IPS-NIHi7 (cell line): ENCODE measurements around the gene PITX2.

Source experiments
- DNase-seq: peaks from one replicate; pipeline ENCODE4 v3.0.0; 2012; ENCODE audit warnings: mixed read lengths; ENCODE audit errors: extremely low spot score

PITX2 gene

DNA sequence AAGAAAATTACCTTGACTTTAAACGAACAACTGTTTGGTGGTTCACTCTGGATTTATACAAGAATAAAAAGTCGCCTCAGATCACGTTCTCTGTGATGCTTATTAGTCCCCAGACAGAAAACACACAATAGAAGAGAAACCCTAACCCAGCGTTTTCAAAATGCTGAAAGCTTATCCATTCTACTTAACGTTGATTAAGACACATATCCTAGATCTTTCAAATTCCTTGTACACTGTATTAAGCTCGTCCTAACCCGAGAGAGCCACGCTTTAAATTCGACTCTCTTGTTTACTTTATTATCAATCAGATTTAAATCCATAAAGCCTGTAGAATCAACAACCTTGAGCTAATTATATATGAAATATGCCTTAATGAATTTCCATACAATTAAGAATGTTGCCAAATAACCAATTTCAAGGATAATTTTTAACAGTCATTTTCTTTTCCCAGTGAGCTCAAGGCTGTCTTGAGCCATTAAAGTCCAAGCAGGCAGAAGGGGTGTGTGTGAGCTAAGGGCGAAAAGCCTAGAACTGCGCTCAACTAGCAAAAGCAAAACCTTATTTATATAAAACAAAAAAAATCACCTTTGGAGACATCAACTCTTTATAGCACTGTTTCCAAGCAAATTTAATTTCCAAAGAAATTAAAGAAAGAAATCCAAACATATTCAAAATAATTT is 981 bp upstream of the PITX2 start:
- DNase-seq = no peak

DNA sequence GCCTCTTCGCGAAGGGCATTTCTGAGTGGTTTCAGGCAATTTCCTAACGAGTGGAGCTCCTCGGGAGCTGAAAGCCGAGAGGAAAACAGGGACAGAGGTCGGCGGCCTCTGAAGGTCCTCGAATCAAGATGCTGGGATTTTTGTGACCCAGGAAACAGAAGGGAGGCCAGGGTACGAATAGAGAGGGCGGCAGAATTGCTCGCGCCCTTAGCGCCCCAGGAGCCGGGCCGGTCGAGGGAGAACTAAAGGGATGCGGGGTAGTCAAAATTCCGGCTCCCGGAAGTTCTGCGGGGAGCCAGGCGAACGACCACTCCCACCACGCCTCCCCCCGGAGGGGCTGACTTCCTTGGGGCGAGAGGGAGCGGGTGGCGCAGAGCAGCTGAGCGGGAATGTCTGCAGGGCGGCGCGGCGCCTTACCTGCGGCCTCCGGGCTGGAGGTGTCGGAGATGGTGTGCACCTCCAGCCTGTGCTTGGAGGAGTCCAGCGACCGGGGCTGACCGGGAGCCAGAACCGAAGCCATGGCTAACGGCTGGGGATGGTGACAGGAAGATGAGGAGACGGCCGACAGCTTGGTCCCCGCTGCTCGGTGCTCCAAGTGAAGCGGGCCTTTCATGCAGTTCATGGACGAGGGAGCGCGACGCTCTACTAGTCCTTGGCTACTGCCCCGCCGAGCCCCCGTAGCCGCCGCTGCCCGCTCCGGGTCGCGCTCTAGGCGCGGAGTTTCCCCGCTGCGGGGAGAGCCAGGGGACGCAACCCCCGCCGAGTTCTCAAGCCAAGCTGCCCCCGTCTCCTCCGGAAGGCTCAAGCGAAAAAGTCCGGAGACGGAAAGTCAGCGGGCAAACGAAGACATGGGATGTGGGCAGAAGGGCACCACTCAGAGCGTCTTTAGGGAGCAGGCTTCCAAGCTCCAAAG is 782 bp downstream of the PITX2 start:
- no peak for DNase-seq

DNA sequence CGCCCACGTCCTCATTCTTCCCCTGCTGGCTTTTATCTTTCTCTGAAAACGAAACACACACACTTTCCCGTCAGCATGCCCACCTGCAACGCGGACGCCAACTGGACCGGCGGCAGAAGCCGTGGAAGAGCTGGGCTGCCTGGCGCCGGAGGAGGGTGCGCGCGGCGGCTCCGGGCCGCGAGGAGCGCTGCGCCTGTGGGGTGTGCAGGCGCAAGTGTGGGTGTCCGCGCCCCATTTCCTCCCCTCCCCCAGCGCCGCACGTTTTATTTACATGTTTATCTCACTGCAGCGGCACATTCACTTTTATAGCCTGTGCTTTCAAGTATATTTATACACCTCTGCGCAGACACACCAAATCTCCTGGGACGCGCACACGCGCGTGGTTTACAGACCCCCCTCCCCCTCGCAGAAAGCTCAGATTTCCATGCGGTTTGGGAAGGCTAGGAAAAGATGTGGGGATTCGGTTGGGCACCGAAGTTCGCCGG is 1.5 kb downstream of the PITX2 start:
- DNase-seq = no peak

DNA sequence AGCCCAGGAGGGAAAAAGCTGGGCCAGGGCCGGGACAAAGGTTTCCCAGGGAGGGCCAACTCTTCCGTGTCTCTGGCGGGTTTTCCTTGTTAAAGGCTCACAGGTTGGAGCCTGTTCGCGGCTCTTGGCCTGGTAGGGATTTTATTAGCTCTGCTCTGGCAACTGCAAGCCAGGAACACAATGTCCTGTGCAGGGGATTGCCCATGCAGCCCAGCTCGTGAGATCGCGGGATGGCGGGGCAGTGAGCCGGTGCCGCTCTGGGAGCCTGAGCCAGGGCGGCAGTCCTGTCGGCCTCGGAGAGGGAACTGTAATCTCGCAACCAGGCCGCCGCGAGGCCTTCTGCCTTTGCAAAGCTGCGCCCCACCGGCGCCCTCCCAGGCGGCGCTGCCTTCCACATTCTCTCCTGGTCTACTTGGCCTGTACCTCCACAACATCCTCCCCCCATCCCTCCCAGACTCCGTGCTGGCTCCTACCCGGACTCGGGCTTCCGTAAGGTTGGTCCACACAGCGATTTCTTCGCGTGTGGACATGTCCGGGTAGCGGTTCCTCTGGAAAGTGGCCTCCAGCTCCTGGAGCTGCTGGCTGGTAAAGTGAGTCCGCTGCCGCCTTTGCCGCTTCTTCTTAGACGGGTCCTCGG is 2.1 kb downstream of the PITX2 start:
- no peak for DNase-seq

DNA sequence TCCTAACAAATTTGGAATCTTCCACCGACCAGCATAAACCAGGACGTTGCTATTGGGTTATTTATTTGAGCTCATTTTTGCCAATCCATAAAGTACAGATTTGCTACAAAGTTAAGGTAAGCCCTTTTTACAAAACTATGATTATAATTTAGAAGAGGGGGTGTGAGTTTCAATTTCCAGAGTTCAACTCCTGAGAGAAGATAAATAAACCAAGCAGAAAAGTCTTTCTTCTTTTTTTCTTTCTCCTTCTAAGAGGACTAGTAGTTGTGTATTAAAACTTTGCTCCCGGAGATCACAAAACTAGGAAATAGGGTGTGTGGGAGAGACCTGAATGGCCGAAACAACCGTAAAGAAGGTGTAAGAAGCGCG is 2.6 kb downstream of the PITX2 start:
- DNase-seq = no peak

DNA sequence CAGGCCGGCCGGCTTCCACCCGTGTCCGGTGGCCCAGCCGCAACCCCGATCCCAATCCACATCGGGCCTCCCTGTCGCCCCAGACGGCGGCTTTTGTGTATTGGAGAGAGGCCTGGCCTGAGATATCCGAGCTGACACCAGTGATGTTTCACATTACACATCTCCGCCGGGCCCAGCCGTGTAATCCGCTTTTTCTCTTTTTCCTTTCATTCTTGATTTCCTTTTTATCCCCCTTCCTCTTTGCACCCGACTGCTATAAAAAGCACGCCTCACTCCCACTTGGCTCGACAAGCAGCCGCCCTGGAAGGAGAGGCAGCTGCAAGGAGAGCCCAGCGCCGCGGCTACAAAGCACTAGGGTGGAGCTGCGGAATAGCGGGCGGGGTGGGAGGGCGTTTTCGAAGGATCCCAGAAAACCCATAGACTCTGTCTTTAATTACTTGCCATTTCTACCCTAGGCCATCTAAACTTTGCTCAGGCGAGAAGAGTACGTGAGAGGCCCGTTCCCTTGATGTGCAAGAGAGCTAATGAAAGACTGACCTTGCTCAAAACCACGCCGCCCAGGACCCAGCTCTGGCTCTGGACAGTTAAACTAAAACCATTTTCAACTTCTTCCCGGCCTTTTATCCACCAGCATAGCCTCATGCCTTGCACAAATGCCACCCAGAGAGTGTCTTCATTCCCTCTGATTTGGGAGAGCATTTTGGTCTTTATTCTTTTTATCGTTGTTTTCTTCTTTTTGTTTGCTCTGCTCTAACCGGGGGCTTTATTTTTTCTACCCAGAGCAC is 3.2 kb downstream of the PITX2 start:
- no peak for DNase-seq

DNA sequence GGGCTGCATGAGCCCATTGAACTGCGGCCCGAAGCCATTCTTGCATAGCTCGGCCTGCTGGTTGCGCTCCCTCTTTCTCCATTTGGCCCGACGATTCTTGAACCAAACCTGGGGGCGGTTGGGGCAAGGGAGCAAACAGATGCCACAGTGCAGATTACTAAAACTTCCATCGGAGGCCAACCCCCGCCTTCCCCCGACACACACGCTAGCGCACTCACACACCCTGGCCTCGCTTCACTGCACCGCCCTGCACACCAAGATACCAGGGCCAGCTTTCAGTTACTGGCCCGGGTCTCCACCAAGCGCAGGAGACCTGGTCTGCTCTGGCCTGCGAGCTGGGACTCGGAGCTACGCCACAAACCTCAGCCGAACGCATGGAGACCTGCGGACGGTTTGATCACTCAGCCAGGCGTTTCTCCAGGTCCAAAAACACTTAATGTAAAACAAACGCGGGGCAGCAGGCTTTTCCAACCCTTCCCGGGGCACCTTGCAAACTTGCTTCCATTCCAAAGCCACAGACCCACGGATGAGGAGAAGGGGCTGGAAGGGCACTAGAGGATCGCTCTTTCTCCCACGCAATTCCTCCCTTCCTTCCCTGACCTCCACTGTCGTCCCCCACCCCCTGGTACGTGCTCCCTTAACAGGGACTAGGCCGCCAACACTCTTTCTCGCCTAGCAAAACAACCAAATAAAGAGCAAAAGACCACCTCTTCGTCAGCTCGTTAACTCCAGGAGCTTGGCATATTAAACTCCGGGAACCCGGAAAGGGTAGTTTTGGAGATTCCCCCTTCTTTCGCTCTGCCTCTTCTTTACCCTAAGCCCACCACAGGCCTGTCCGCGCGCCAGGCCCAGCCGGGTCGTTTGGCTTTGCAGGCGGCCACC is 4.1 kb downstream of the PITX2 start:
- no peak for DNase-seq

DNA sequence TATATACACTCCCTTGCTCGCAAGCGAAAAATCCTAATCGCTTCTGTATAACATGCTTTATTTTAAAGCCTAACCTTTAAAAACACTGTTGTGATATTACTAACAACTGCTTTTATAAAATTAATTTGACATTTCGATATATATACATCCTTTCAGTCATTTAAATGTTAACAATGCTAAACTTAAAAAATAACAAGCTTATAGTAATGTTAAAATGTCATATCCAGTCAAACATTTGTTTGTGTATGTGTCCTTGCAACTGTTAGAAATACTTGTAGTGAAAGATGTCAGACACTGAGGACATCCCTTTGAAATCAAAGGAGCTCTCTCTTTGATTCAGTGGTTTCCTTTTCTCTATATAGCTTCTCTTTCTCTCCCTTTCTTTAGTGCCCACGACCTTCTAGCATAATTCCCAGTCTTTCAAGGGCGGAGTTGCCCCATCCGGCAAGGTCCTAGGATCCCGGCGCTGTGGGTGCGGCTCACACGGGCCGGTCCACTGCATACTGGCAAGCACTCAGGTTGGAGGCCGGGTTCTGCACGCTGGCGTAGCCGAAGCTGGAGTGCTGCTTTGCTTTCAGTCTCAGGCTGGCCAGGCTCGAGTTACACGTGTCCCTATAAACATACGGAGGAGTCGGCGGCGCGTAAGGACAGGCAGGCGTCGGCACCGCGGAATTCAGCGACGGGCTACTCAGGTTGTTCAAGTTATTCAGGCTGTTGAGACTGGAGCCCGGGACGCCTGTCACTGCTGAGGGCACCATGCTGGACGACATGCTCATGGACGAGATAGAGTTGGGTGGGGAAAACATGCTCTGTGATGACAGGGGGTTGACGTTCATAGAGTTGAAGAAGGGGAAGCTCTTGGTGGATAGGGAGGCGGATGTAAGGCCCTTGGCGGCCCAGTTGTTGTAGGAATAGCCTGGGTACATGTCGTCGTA is 5.0 kb downstream of the PITX2 start:
- DNase-seq = no peak

DNA sequence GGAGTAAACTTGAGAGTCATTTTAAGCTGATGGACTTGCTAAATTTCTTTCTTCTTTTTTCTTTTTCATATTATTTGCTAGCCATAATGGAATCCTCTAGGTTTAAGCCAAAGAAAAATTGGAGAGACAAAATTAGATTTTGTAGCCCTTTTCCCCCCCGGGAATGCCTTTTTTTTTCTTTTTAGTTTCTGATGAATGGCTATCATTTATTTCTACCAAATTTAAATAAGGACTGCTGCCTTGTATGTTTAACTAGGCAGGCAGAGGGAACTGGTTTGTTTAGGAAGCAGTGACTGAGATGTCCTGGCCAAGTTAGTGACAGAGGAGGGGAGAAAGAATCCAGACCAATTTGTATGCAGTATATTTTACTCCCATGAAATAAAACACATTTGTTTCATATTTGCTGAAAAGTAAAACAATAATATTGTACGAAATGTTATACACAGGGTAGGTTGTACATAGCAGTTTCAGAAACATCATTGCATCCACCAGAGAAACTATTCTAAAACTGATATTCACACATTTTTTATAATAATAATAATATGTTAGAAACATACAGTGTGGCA is 5.7 kb downstream of the PITX2 start:
- DNase-seq = no peak

DNA sequence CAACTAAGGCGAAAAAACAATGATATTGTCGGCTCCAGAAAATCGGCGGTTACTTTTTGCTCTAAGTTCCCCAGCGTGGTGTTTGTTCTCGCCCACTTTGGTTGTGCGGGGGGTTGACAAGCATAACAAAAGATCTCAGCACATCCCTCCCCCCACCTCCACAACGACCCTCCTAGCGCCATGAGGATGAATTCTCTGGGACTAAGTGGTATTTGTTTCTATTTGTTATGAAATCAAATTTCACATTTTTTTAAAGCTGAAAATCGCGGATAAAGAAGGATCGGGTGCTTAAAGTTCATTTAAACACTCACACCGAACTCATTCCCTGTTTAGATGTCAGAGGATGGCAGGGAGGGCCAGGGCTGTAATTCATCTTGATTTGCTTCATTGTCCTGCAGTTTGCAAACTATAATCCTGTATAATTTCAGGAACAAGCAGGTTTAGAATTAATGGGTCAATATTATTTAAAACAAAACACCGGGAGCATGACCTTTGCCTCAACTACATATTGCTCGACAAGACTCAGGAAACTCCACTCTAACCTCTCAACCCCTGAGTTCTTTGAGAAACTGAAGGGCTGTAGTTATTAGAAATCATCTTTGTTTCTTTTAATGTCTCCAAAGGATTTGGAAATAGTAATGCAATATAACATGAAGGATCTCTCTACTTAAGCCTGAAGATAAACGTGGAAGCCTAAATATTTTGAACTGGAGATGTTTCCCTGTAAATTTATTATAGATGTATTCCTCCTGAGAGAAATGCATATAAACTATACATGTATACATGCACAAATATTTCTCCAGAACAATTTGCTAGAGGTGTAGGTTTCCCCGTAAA is 6.4 kb downstream of the PITX2 start:
- no peak for DNase-seq

DNA sequence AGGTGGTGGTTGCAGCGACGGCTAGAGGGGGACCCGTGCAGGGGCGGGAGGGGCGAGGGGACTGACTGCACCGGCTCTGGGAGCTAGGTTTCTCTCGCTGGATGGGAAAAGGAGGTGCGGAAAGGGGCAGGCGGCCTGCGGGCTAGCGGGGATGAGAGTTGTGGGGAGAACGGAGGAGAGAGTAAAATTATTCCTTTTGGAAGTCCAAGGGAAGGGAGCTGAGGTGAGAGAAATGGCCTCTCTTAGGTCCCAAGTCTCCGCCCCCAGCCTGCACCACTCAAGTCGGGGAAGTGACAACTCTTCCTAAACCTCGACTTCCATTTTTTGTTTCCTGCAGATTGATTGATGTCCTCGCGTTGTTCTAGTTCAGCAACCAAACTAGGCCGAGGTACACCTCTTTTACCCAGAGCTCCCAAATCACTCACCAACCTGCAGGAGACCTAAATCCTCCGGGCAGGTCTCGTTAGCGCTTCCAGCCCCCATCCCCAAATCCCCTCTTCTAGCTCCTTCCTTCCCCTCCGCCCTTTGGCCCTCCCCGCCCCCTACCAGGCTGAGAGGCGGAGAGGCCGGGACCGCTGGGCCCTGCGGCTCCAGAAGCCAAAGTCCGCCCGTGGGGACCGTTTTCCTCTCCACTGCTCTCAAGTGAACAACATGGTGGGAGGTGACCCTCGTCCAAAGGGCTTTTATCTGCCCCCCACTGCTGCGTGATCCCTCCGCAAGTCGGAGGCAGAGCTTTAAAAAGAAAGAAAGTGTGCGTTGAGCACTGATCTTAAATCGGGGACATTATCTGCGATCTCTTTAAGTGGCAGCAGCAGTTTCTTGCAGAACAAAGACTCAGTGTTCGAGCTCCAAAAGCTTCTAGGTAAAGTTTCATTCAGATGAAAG is 7.3 kb downstream of the PITX2 start:
- DNase-seq = peak; percentile 53

DNA sequence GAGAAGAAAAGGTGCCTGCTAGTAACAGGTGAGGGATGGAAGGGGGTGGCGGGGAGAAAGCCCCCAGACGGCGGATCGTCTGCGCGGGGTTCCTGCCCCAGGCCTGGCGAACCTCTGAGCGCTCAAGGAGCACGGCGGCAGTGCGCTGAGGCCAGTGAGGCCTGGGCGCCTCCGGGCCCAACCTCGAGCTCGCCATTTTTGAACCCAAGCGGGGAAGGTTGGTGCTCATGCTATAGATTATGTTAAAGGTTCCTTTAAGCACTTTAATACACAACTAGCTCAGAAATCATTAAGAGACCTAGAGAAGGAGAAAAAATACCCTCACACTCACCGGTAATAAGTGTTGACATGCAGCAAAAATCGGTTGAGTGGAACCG is 7.9 kb downstream of the PITX2 start:
- no peak for DNase-seq

DNA sequence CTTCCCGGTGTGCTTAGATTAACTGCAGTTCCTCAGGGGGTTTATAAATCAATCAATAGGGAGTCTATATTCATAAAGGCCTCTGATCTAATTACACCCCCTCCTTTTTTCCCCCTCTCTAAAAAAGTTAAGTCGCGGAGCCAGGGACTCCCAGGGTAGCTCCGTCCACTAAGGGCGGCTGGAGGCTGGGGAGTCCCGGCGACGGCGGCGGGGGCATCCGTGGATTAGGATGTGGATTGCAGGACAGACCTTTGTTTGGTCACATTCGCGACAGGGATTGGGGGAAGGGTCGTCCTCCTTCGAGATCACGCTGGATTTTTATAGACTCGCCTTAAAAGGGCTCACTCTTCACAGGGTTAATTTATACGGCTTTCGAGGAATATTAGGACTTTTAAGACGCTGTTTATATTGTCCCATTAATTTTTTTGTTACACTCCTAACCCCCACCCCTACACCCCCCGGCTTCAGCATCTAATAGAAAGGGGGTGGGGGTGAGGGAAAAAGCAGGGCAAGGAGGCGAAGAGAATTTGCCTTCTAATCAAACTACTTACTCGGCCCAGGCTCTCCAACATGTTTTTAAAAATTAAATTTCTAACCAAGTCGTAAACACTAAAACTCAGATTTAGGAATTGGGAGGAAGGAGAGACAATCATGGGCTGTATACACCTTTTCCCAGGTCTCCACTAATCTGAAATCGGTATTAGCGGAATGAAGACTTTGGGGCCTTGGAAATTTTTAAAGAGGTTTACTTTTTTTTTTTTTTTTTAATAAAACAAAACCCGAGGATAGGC is 8.5 kb downstream of the PITX2 start:
- peak; percentile 55 for DNase-seq

DNA sequence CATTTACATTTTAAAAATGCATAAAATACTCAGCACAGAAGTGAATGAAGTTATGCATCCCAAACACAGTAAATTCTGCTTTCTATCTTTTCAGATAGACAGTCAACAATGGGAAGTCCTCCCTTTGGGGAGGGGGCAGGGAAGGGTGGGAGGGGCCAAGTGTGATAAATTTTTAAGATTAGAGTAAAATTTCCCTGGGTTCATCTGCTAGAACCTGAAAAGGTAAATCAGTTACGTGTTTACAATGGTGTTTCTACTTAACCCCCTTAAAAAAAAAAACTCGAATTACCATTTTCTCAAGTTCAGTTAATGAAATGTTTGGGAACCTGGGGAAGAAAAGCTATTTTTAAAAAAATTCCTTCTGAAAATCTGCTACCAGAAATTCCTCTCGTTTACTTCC is 9.1 kb downstream of the PITX2 start:
- no peak for DNase-seq

DNA sequence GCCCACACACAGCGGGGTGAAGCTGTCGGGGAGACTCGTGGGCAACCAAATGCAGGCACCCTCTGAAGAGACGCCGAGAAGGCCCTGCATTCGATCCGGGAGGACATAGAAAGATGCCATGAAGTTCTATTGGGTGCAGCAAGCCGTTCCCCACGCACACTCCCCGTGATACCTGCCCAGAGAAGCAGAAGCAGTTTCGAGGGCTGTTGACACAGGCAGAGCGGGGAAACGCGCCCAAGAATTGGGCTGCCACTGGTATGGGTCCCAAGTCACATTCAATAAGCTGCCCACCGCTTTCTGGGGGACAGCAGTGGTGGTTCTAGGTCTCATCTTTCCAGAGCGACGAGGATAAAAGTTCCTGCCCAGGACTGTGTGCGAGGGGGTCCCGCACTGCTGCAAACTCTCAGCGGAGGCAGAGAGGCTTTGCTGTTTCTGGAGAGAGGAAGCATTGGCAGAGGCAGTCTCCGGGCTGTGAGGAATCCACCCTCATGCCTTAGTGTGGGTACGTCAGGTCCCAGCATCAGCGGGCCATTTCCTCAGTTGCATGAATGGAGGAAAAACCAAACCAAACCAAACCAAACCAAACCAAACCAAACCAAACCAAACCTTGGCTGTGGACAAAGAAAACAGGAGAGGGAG is 10.1 kb downstream of the PITX2 start:
- DNase-seq = no peak

DNA sequence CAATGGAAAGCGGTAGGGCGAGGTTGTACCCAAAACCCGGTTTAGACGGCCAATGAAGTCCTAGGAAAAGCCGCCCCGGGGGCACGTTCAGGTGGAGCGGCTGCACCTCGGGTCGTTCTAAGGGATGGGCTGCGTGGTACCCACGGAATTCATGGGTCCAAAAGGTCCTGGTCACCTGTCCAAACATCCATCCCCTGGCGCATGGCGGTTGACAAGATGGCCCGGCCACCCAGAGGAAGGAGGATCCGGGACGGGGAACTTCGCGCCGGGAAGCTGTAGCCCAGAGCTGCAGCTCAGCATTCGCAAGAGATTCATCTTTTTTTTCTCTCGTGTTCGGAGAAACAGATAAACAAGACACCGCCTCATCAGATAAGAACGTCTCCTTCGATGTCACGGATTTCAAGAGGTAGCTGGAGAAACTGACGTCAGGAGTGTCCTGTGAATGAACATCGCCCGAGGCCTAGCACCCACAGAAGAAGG is 10.9 kb downstream of the PITX2 start:
- DNase-seq = no peak
